Thoracic aorta (tissue), 2 donors: ENCODE measurements around the gene RAB3GAP2. TPM values are rescaled to one million over a fixed set of nuclear protein-coding genes. Genes with fewer than 3 reads are reported as not detected.
A peak's percentile ranks its signal among the peaks of the same experiment; 100 is the strongest.

Experiments used
- ATAC-seq: fragments of 150-250 bp; one replicate; pipeline ENCODE4 v1.8.0; 2017; ENCODE audit warnings: low read depth; ENCODE audit not compliant: insufficient number of reproducible peaks, low FRiP score
- DNase-seq: peaks from one replicate; pipeline ENCODE4 v3.0.0-alpha.2; 2020; ENCODE audit warnings: low spot score
- H3K27ac ChIP-seq, 2 donors: fragments of 200-600 bp; sonication (generic); 1 replicate in 1 of 2; 2 replicates in 1 of 2; pipeline ENCODE4 v1.5.1; 2016; ENCODE audit warnings: mild to moderate bottlenecking in 2 of 2, moderate library complexity in 2 of 2
- H3K27me3 ChIP-seq: fragments of 200-600 bp; sonication (generic); replicated peaks from 2 replicates; pipeline ENCODE4 v1.6.0; 2016; ENCODE audit warnings: mild to moderate bottlenecking; ENCODE audit not compliant: insufficient read depth
- H3K36me3 ChIP-seq: fragments of 200-600 bp; sonication (generic); one replicate; pipeline ENCODE4 v1.5.1; 2016
- H3K4me1 ChIP-seq, 2 donors: fragments of 200-600 bp; sonication (generic); 1 replicate in 1 of 2; 2 replicates in 1 of 2; pipeline versions ENCODE4 v1.5.1 to v1.6.0; 2016; ENCODE audit warnings: low read depth in 2 of 2, mild to moderate bottlenecking in 1 of 2; ENCODE audit not compliant: control insufficient read depth in 1 of 2
- H3K4me3 ChIP-seq: fragments of 200-600 bp; sonication (generic); 2 replicates; pipeline ENCODE4 v1.5.1; 2016; ENCODE audit warnings: mild to moderate bottlenecking
- H3K9me3 ChIP-seq: fragments of 200-600 bp; sonication (generic); 2 replicates; pipeline ENCODE4 v1.5.1; 2016
- CTCF ChIP-seq: fragments of 200-600 bp; sonication (generic); IDR thresholded peaks from one replicate; pipeline ENCODE4 v1.5.1; 2019; ENCODE audit warnings: antibody characterized with exemption
- total RNA-seq, 2 donors: library from RNA; depleted of rRNA; stranded (reverse); fragments of >200 nt; gene quantifications; one replicate each; pipeline versions ENCODE4 v1.1.0 to v1.2.3, GENCODE V29; 2016

The RAB3GAP2 gene
- total RNA-seq, 2 donors from 2014 or later = 22.5 to 37.9 TPM

DNA sequence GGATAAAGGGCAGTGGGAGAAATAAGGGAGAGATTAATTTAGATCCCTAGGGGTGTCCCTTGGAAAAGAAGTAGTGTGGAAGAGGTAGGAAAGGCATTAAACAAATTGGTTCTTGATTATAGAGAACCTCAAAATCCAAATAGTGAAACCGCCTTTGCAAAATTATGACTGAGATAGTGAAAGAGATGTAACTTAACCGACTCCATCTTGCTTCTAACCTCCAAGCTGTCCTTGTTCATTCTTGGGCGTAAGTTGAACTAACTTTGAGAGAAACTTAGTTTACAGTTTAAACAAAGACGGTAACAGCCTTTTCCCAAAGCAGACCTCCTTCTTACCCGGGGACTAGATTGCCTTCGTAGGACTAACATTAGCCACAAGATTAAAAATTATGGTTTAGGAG is 3.2 kb upstream of the RAB3GAP2 start:
- no peak for DNase-seq
- no peak overlapping the region for H3K4me3 ChIP-seq
- no peaks in the 10 kb centered on the region for H3K36me3 ChIP-seq
- peaks cover 18 to 19% of the 10 kb centered on the region in 2 donors for H3K4me1 ChIP-seq
- no peaks in the 10 kb centered on the region for H3K9me3 ChIP-seq
- H3K27me3 ChIP-seq = no peaks in the 10 kb centered on the region
- no peak overlapping the region for H3K27ac ChIP-seq
- TF ChIP-seq CTCF = no peak
- no peak for ATAC-seq

- Histone ChIP-seq H3K9me3 (no peaks in the 10 kb centered on the region), H3K27ac (no peak overlapping the region), H3K27me3 (no peaks in the 10 kb centered on the region), H3K4me3 (no peak overlapping the region), H3K36me3 (no peaks in the 10 kb centered on the region), H3K4me1 (peaks cover 27 to 30% of the 10 kb centered on the region in 2 donors)
- DNase-seq (no peak), ATAC-seq (no peak)
- TF ChIP-seq CTCF = no peak
These were observed 2.1 kb upstream of the RAB3GAP2 start for GRCh38 chr1:220274251-220274855.

- H3K27me3 ChIP-seq = no peaks in the 10 kb centered on the region
- peaks cover 31% of the 10 kb centered on the region in 2 donors for H3K4me1 ChIP-seq
- no peaks in the 10 kb centered on the region for H3K36me3 ChIP-seq
- DNase-seq = no peak
- H3K4me3 ChIP-seq = peak overlapping the region; percentile 98
- no peak for ATAC-seq
- no peaks in the 10 kb centered on the region for H3K9me3 ChIP-seq
- no peak for TF ChIP-seq CTCF
- H3K27ac ChIP-seq = peak overlapping the region; percentile 74 to 79
These were observed 513 bp upstream of the RAB3GAP2 start for GRCh38 chr1:220272841-220273090.

DNA sequence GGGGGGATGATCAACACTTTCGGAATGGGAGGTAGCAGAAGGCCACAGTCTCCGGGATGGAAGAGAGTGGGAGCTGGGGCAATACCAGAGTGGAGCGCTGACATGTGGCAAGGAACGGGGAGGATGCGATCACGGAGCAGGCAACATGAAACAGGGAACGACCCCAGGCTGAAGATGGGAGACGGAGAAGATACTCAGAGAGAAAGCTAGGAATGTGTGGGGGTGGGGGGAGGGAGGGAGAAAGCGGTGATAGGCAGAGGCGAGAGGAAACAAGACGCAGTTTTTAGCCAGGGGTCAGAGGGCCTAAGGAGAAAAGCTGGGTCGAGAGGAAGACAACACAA is 577 bp downstream of the RAB3GAP2 start:
- H3K4me3 ChIP-seq = peak overlapping the region; percentile 98
- H3K36me3 ChIP-seq = no peaks in the 10 kb centered on the region
- H3K4me1 ChIP-seq = peaks cover 31 to 40% of the 10 kb centered on the region in 2 donors
- peak overlapping the region; percentile 74 to 79 for H3K27ac ChIP-seq
- ATAC-seq (no peak), DNase-seq (no peak)
- no peak for TF ChIP-seq CTCF
- no peaks in the 10 kb centered on the region for H3K9me3 ChIP-seq
- no peaks in the 10 kb centered on the region for H3K27me3 ChIP-seq

- no peaks in the 10 kb centered on the region for H3K27me3 ChIP-seq
- no peak for TF ChIP-seq CTCF
- H3K9me3 ChIP-seq = no peaks in the 10 kb centered on the region
- no peaks in the 10 kb centered on the region for H3K36me3 ChIP-seq
- no peak overlapping the region for H3K4me3 ChIP-seq
- no peak for DNase-seq
- H3K4me1 ChIP-seq = peaks cover 31 to 40% of the 10 kb centered on the region in 2 donors
- H3K27ac ChIP-seq = no peak overlapping the region
- ATAC-seq = no peak
These were observed 3.2 kb downstream of the RAB3GAP2 start for GRCh38 chr1:220269036-220269435.
